Camera-type eye (tissue), 1 donor: ENCODE results near the gene BBS10. TPM values are rescaled to one million over a fixed set of nuclear protein-coding genes. Genes with fewer than 3 reads are reported as not detected.

ENCODE experiments used
- total RNA-seq: library from RNA; depleted of rRNA; stranded (reverse); fragments of >200 nt; gene quantifications from one replicate; pipeline ENCODE4 v1.2.3, GENCODE V29; 2014

BBS10 gene
- total RNA-seq: 34.5 TPM

DNA sequence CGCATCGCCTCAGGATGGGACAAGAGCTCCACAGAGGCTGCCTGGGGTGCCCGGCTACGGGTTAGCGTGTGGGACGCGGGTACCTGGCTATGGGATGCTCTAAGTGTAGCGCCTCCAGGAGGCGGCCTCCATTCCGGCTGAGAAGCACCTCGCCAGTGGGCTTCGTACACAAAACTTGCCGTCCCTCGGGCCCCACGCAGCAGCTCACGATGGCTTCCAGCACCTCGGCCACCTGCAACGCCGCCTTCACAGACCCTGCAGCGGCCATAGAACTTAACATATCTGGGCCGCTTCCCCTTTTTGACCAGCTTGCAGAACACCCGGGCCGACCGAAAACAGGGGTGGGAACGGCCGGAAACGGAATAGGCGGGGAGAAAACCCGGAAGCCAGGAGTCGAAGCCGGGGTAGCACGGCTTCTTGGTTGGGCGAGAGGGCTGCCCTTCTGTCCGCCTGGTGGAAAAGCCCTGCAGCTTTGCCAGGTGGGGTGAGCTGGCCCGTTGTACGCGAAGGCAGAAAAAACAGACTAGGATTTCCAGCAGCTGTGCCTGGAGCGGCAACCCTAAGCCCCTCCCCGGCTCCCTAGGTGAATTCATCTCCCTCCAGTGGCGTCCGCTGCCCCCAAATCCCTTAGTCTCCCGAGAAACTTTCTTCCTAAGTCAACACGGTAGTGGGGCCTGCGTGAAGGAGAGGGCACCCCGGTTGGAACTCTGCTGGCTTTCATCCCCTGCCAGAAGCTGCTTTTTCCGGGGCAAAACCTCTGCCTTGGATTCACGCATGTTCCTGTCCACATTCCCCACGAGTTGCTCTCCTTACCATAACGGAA, at the start of gene BBS10:
BBS10 (minus strand) TSS at position 337 of the 823 bp plus-strand sequence; CDS start at position 280, 57 bp downstream.

Other genes with a start within 250 kb of the BBS10 start
- gene OSBPL8, start 211.4 kb upstream of the BBS10 start, total RNA-seq: 124 TPM